GM23338 (cell line): ENCODE results near the gene LCN12.

Source experiments
- CREB1 ChIP-seq: fragments of 250-450 bp; sonication (Bioruptor Pico); IDR thresholded peaks from 2 replicates; pipeline ENCODE4 v1.5.0; 2020; ENCODE audit warnings: low read depth, mild to moderate bottlenecking, moderate library complexity
- CTCF ChIP-seq, 2 experiments: fragments of 200-600 bp in 1 of 2; sonication (generic) in 1 of 2; conservative IDR thresholded peaks; 2 replicates each; pipeline versions ENCODE4 v1.5.1 to v1.6.1; 2016 to 2017; ENCODE audit warnings: antibody characterized with exemption in 2 of 2, low read depth in 2 of 2, mild to moderate bottlenecking in 2 of 2, moderate library complexity in 1 of 2
- EZH2 ChIP-seq: fragments of 200-600 bp; sonication (generic); IDR thresholded peaks from one replicate; pipeline ENCODE4 v1.8.0; 2017; ENCODE audit warnings: antibody characterized with exemption, mild to moderate bottlenecking, low read depth; ENCODE audit not compliant: unreplicated experiment
- EZH2phosphoT487 ChIP-seq: fragments of 200-600 bp; sonication (generic); IDR thresholded peaks from one replicate; pipeline ENCODE4 v1.8.1; 2018; ENCODE audit warnings: antibody characterized with exemption; ENCODE audit not compliant: unreplicated experiment
- JUNB ChIP-seq: IDR thresholded peaks from one replicate; pipeline ENCODE4 v1.6.1; 2016; ENCODE audit warnings: antibody characterized with exemption; ENCODE audit not compliant: unreplicated experiment
- POLR2AphosphoS5 ChIP-seq: IDR thresholded peaks from 2 replicates; pipeline ENCODE4 v1.6.1; 2016; ENCODE audit warnings: antibody characterized with exemption, low read depth
- REST ChIP-seq: IDR thresholded peaks from one replicate; pipeline ENCODE4 v1.6.1; 2018; ENCODE audit warnings: antibody characterized with exemption; ENCODE audit not compliant: unreplicated experiment

DNA sequence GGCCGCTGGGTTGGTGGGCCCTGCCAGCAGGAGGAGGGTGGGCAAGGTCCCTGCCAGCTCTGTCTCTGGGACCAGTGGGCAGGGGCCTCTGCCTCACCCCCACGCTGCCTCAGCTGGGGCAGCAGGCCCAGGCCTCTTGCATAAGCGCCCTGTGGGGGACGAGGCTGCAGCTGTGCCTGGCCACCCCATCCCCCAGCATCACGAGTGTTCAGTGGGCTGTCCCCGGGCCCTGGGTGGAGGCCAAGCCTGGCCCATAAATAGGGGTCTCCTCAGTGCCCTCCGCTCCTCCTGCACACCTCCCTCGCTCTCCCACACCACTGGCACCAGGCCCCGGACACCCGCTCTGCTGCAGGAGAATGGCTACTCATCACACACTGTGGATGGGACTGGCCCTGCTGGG lies 25.1 kb downstream of the LCN12 start, which contains the start of gene PTGDS:
- no peak for TF ChIP-seq JUNB
- TF ChIP-seq CTCF (conservative IDR thresholded peaks at IDR 0.05; ENCODE audit: low read depth in 2 of 2) = no peak
- no peak for TF ChIP-seq CREB1 (CRISPR knock-in tag)
- no peak for TF ChIP-seq EZH2
- TF ChIP-seq POLR2AphosphoS5 = no peak
- no peak for TF ChIP-seq EZH2phosphoT487
- TF ChIP-seq REST = no peak
